Activated naive CD8-positive, alpha-beta T cell treated with anti-CD3 and anti-CD28 coated beads for 36 hours (primary cell): ENCODE measurements around the gene IDH3B. TPM values are rescaled to one million over a fixed set of nuclear protein-coding genes. Genes with fewer than 3 reads are reported as not detected.
A peak's percentile ranks its signal among the peaks of the same experiment; 100 is the strongest.

Source experiments
- DNase-seq: peaks from one replicate; pipeline ENCODE4 v3.0.0; 2021
- H3K27ac Mint-ChIP-seq: one replicate; pipeline ENCODE4 v1.8.0; 2022; ENCODE audit warnings: mild to moderate bottlenecking, moderate library complexity, mixed read lengths
- H3K27me3 Mint-ChIP-seq: one replicate; pipeline ENCODE4 v1.8.0; 2022; ENCODE audit warnings: mild to moderate bottlenecking, mixed read lengths
- H3K36me3 Mint-ChIP-seq: one replicate; pipeline ENCODE4 v1.8.0; 2021; ENCODE audit warnings: mild to moderate bottlenecking, mixed read lengths
- H3K4me1 Mint-ChIP-seq: one replicate; pipeline ENCODE4 v1.8.0; 2021; ENCODE audit warnings: mixed read lengths
- H3K4me3 Mint-ChIP-seq: one replicate; pipeline ENCODE4 v1.8.0; 2022; ENCODE audit warnings: mild to moderate bottlenecking, moderate library complexity, mixed read lengths
- H3K9me3 Mint-ChIP-seq: one replicate; pipeline ENCODE4 v1.8.0; 2022; ENCODE audit warnings: mixed read lengths
- total RNA-seq, 2 experiments: library from RNA; stranded (reverse); gene quantifications; one replicate each; pipeline ENCODE4 v1.2.3, GENCODE V29; 2021

Gene IDH3B
- total RNA-seq, result 100 to 1,000 TPM; 143 to 147 TPM

DNA sequence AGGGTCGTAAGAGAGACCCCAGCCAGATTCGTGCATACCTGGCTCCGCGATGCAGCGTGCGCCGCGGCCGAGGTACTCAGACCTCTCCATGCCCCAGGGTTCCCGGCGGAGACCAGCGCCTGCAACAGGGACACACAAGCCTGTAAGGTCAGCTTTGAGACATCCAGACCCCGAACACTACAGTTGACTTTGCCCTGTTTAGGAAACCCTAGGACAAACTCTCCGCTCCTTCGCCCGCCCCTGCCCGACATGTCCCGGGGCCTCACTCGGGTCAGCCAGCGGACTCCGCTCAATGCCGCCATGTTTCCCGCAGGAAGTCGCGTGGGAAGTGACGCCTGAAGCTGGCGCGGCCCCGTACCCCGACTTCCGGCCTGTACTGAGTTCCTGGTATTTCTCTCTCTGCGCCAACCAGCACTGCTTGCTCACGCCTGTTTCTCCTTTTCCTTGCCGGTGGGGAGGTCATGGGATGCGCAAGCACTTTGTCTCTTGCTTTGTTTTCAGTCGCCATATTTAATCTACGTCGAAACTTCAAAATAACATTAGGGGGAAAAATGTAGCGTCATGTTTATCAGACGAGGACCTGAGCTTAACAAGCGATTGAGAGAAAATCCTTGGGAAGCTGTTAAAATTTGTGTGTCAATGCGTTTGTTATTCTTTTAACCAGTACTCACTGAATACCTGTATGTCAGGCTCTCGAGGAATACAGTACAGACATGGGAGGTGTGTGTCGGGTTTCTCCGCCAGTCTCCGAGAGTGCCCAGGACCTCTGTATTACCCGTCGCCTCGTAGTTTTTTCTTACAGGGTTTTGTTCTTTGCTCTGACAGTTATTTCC is at the start of gene IDH3B:
Gene IDH3B, minus strand, starts transcription at position 330 of the 833 bp plus-strand sequence. Its CDS starts 28 bp downstream, at position 302.
- DNase-seq, result peak; percentile 91
- H3K36me3 Mint-ChIP-seq, result peaks cover 15% of the 10 kb centered on the region
- no peaks in the 10 kb centered on the region for H3K27me3 Mint-ChIP-seq
- peak within 1 kb of the TSS; percentile 92 for H3K4me3 Mint-ChIP-seq
- peaks cover 22% of the 10 kb centered on the region for H3K4me1 Mint-ChIP-seq
- peak within 1 kb of the TSS; percentile 97 for H3K27ac Mint-ChIP-seq
- no peaks in the 10 kb centered on the region for H3K9me3 Mint-ChIP-seq

DNA sequence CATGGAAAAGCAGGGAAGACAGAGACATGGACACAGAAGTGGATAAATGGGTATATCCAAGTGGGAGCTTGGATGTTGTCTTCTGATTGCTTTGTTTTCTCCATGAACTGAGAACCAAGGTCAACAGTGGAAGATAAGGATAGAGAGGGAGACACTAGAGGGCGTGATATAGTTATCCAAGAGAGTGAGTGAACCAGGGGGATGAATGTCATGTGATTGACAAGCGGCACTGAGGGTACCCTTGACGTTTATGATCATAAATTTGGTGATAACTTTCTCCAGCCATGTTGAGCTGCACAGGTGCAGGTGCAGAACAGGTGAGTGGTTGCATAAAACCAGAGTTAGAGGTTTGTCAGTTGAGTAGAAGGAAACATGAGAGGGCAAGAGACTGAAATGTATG is 49.3 kb upstream of the IDH3B start:
- H3K4me1 Mint-ChIP-seq, result no peaks in the 10 kb centered on the region

DNA sequence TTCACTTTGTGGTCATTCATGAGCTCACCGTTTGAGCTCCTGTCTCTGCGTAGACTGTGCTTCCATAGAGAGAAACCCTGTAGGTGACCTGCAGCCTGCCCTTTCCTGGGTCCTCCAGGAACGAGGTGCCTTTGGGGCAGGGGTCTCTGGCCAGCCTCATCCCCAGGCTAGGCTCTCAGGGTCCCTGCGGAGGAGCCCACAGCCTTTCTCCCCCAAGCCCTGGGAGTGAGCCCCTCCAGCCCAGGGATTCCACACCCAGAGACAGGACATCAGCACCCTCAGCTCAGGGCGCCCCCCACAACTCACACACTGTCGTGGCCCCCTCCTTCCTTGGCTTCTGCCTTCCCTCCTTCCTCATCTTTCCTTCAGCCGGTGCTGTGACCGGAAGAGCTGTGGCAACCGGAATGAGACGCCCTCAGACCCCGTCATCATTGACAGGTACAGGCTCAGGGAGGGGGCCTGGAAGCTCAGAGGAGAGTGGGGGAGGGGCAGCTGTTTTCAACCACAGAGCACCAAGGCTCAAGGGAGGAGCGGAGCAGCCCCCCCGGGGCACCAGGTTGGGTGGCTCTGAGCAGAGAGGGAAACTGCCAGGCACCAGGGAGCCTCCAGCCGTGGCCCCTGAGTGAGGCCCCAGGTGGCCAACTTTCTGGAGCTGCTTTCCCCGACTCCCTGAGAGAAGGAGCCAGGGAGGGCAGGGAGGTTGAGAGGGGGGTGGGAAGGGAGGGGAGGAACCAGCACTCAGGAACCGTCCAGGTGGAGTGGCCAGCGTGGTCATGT is 45.4 kb upstream of the IDH3B start:
- H3K27me3 Mint-ChIP-seq, result no peaks in the 10 kb centered on the region
- no peaks in the 10 kb centered on the region for H3K36me3 Mint-ChIP-seq
- H3K4me1 Mint-ChIP-seq, result peaks cover 5% of the 10 kb centered on the region
- DNase-seq, result no peak
- no peaks in the 10 kb centered on the region for H3K9me3 Mint-ChIP-seq
- H3K4me3 Mint-ChIP-seq, result no peak overlapping the region
- H3K27ac Mint-ChIP-seq, result no peak overlapping the region

More for the DNA sequence above, 49.3 kb upstream of the IDH3B start:
- Mint-ChIP-seq H3K9me3 (no peaks in the 10 kb centered on the region), H3K27ac (no peak overlapping the region), H3K36me3 (no peaks in the 10 kb centered on the region), H3K27me3 (no peaks in the 10 kb centered on the region), H3K4me3 (no peak overlapping the region)
- DNase-seq, result no peak

DNA sequence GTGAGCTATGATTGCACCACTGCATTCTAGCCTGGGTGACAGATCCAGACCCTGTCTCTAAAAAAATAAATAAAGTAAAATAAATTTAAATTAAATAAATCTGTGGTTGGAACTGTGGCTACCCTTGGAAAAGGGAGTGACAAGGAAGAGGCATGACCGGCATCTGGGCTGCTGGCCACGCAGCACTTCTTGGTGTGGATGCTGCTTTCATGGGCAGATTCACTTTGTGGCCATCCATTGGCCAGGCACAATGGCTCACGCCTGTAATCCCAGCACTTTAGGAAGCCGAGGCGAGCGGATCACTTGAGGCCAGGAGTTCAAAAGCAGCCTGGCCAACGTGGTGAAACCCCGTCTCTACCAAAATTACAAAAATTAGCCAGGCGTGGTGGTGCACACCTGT is 44.6 kb upstream of the IDH3B start:
- peaks cover 5% of the 10 kb centered on the region for H3K4me1 Mint-ChIP-seq
- H3K27me3 Mint-ChIP-seq, result no peaks in the 10 kb centered on the region
- H3K36me3 Mint-ChIP-seq, result no peaks in the 10 kb centered on the region
- DNase-seq, result no peak
- H3K4me3 Mint-ChIP-seq, result no peak overlapping the region
- H3K27ac Mint-ChIP-seq, result no peak overlapping the region
- no peaks in the 10 kb centered on the region for H3K9me3 Mint-ChIP-seq

DNA sequence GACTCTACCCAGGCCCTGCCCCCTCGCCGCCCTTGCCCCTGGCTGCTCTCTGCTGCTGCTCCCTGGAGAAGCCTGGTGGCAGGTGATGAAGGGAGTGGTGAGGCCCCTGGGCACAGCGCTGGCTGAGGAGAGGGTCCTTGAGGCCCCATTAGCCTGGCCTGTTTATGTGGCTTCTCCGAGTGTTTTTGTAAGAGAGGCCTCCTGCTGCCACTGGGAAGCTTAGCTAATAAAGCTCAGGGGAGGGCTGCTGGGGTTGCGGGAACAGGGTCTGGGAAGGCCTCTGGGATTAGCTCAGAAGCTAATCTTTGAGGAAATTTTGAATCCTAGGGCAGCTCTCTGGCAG is 44.0 kb upstream of the IDH3B start:
- DNase-seq, result no peak
- Mint-ChIP-seq H3K4me3 (no peak overlapping the region), H3K27ac (no peak overlapping the region), H3K36me3 (no peaks in the 10 kb centered on the region), H3K9me3 (no peaks in the 10 kb centered on the region), H3K27me3 (no peaks in the 10 kb centered on the region), H3K4me1 (peaks cover 5% of the 10 kb centered on the region)

DNA sequence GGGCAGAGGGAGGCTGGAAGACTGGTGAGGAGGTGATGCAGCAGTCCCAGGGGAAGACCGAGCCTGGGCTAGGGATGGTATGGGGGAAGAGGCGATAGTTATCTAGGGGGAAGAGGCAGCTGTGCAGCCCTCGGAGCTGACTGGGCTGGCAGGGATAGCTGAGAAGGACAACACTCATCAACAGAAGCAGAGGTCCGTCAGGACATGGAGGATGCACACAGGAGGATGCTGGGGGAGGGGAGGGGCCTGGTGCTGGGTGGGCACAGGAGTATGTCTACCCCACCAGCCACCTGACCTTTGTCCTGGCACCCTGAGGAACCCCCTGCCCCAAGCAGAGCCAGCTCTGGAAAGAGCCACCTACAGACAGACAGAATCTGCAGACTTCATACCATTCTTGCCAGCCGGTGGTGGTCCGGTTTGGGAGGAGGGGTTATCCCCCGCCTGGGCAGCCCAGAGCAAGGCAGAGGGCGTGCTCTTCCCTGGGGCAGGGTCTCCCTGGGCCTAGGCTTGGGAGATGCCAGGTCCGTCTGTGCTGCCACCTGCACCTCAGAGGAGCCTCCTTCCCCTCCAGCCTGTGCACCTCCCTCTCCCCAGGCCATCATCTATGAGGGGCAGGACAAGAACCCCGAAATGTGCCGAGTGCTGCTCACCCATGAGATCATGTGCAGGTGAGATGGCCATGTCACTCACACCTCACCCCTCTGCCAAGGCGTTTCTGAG is 43.5 kb upstream of the IDH3B start:
- Mint-ChIP-seq H3K27me3 (no peaks in the 10 kb centered on the region), H3K9me3 (no peaks in the 10 kb centered on the region), H3K27ac (no peak overlapping the region), H3K36me3 (no peaks in the 10 kb centered on the region), H3K4me3 (no peak overlapping the region), H3K4me1 (peaks cover 5% of the 10 kb centered on the region)
- DNase-seq, result no peak

DNA sequence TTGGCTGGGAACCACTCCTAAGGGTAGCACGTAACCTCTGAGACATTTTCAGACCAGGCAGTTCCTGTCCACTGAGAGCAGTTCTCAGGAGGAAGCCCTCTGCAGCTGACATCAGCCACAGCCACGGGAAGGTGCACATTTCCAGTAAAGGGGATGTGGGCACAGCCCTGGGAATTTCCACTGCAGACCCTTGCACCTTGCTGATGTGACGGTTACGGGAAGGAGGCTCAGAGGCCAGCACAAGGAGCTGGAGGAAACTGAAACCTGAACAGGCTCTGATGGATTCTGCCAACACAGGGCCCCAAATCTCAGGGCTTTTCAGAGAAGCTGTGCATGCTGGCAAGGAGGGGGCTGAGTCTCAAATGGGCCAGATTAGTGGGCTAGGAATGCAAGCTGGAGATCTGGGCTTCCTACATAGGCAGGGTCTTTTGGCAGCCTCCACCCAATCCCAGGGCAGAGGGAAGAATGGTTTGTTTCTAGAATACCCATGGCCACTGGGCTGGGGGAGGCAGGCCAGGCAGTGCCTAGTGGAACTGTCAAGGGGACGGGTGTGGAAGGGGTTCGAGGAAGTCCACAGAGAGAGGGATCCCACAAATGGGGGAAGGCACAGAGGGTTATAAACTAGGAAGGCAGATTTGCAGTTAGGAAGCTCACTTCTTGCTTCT is 42.8 kb upstream of the IDH3B start:
- no peak for DNase-seq
- no peaks in the 10 kb centered on the region for H3K27me3 Mint-ChIP-seq
- H3K27ac Mint-ChIP-seq, result no peak overlapping the region
- H3K4me3 Mint-ChIP-seq, result no peak overlapping the region
- peaks cover 5% of the 10 kb centered on the region for H3K4me1 Mint-ChIP-seq
- no peaks in the 10 kb centered on the region for H3K36me3 Mint-ChIP-seq
- H3K9me3 Mint-ChIP-seq, result no peaks in the 10 kb centered on the region

DNA sequence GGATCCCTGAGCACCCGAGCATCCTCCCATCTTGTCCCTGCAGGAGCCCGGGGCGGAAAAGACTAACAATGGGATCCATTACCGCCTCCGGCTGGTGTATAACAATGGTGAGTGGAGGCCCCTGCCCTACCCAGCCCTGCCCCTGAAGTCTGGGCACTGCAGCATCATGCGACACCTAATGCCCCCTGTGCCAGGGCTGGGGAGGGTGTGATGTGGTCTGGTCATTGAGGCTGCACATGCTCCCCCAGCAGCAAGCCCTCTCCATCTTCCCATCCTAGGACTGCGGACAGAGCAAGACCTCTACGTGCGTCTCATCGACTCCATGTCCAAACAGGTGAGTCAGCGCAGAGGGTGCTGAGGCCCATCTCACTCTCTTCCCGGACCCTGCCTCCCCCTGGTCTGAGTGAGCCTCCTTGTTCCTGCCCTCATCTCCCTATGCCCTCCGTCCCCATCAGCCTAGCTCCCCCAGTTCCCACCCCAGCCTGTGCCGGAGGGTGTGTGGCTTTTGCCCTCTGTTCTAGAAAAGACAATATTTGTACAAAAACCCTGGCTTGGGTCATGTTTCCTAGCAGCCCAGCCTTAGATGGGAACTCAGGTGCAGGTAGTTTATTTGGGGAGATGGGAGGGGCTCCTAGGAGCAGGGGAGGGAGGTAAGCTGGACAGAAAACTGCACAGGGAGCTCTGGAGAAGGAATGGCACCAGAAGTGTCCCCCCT is 42.1 kb upstream of the IDH3B start:
- H3K4me1 Mint-ChIP-seq, result peaks cover 5% of the 10 kb centered on the region
- no peak overlapping the region for H3K4me3 Mint-ChIP-seq
- no peaks in the 10 kb centered on the region for H3K36me3 Mint-ChIP-seq
- H3K9me3 Mint-ChIP-seq, result no peaks in the 10 kb centered on the region
- no peak for DNase-seq
- no peak overlapping the region for H3K27ac Mint-ChIP-seq
- H3K27me3 Mint-ChIP-seq, result no peaks in the 10 kb centered on the region

DNA sequence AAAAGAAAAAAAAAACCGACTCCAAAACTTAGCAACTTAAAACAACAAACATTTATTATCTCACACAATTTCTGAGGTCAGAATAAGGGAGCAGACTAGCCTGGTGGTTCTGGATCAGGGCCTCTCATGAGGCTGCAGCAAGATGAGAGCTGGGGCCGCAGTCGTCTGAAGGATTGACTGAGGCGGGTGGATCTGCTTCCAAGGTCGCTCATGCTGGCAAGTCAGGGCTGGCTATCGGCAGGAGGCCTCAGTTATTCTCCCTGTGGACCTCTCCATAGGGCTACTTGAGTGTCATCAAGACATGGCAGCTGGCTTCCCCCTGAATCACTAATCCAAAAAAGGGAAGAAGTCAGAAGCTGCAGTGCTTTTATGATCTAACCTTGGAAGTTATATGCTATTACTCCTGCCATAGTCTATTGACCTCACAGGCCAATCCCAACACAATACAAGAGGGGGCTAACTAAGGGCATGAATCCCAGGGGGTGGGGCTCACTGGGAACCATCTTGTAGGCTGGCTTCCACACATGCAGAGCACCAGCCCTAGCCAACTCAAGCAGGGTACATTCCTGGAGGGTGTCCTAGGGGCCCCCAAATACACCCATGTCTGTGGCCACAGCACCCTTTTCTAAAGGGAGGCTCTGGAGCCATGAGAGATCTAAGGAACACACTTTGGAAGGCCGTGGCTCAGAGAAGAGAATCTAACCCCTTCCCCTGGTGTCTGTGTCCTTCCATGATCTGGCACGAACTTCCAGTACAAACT is 39.9 kb upstream of the IDH3B start:
- DNase-seq, result no peak
- no peaks in the 10 kb centered on the region for H3K9me3 Mint-ChIP-seq
- H3K36me3 Mint-ChIP-seq, result no peaks in the 10 kb centered on the region

DNA sequence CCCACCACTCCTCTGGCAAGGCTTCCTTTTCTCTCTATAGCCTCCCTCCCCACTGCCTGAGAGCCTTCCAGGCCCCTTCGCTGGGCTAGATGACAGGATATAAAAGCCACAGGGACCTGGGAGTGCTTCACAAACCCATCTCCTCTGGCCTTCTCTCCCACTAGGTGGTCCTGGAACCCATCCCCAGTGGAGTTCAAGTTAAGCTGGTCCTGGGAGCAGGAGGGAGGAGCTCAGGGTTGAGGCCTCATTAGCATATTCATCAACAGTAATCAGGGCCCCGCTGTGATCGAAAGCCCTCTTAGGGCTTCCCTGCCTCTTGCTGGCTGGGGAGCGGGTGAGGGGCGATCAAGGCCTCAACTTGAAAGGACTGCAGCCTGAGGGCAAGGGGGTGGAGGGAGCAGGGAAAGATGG is 37.7 kb upstream of the IDH3B start:
- Mint-ChIP-seq H3K27ac (no peak overlapping the region), H3K9me3 (no peaks in the 10 kb centered on the region), H3K36me3 (no peaks in the 10 kb centered on the region), H3K4me1 (peaks cover 5% of the 10 kb centered on the region), H3K4me3 (no peak overlapping the region), H3K27me3 (no peaks in the 10 kb centered on the region)
- no peak for DNase-seq

More for the DNA sequence above, 39.9 kb upstream of the IDH3B start:
- H3K4me3 Mint-ChIP-seq, result no peak overlapping the region
- peaks cover 5% of the 10 kb centered on the region for H3K4me1 Mint-ChIP-seq
- H3K27ac Mint-ChIP-seq, result no peak overlapping the region
- H3K27me3 Mint-ChIP-seq, result no peaks in the 10 kb centered on the region

DNA sequence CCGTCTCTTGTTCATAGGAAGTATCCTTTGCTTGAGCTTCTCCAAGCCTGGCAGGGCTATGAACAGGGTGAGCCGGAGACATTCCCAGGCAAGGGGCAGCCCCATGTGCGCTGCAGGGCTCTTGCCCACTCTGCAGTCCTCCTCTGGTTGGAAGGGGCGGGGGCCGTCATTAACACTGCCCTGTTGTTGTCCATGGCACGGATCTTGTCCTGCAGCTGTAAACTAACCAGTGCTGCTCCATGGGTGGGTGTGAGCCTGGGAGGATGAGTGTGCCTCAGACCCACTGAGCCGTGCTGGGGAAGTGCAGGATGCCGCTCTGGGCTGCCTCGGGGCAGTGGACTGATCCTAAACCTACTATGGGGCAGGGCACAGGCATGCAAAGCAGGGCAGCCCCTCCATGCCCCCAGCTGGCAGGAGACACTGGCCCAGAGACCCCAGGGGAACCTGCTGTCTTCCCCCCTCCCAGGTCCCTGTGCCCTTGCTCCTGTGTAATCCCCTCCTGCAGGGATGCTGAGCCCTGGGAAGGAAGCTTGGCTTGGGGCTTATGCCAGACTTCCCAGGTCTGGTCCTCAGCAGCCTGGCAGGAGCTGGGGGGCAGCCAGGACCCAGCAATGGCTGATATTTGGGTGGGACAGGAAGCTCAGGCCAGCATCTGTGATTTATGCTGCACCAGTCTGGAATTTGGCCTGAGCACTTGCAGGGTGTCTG is 37.1 kb upstream of the IDH3B start:
- H3K4me1 Mint-ChIP-seq, result no peaks in the 10 kb centered on the region
- no peak for DNase-seq
- H3K27me3 Mint-ChIP-seq, result peaks cover 1% of the 10 kb centered on the region

DNA sequence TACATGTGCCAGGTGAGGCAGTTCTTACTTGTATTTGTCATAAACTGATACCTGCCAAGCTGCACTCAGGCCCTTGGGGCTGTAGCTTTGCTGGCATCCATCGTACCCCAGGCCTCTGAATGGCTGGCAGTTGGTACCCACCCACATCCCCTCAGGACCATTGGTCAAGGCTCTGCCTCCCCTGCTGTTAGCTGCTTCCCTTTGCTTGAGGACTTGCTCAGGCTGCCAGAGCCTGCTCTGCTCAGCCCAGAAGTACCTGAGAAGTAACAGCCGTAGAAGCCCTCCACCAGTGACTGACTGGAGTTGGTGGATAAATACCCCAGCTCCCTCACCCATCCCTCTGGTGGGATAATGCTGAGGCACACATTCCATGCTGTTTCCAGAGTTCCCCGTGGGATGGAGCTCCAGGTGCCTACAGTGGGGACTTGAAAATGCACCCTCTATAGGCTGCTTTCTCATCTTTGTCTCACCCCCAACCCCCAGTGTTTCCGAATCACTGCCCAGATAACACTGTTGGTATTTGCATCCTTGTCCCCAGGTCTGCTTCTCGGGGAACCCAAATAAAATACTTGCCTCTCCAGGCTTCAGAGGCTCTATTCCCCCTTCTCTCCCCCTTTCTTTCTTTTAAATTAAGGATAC is 35.9 kb upstream of the IDH3B start:
- DNase-seq, result no peak
- Mint-ChIP-seq H3K27me3 (peaks cover 11% of the 10 kb centered on the region), H3K9me3 (no peaks in the 10 kb centered on the region), H3K4me1 (no peaks in the 10 kb centered on the region), H3K4me3 (no peak overlapping the region), H3K27ac (no peak overlapping the region), H3K36me3 (no peaks in the 10 kb centered on the region)

More for the DNA sequence above, 37.1 kb upstream of the IDH3B start:
- Mint-ChIP-seq H3K4me3 (no peak overlapping the region), H3K9me3 (no peaks in the 10 kb centered on the region), H3K36me3 (no peaks in the 10 kb centered on the region), H3K27ac (no peak overlapping the region)

DNA sequence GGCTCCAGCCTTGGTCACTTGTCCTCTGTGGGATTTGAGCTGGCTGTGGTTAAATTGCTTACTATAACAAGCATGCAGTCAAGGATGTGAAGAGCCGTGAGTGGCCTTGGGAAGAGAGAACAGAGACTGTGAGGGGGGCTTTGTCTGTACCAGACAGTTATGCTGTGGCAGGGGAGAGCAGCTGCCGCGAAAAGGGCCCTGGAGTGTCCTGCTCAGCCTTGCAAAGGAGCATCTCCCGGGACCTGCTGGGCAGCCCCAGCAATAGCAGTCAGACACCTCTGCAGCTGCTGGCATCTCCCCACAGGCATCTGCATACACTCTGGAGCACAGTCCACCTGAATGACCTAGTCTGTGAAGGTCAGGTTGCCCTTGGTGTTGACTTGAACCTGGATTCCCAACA is 34.9 kb upstream of the IDH3B start:
- Mint-ChIP-seq H3K27me3 (peaks cover 21% of the 10 kb centered on the region), H3K27ac (no peak overlapping the region), H3K4me1 (no peaks in the 10 kb centered on the region), H3K36me3 (no peaks in the 10 kb centered on the region), H3K9me3 (no peaks in the 10 kb centered on the region), H3K4me3 (no peak overlapping the region)
- no peak for DNase-seq
